Activated CD8-positive, alpha-beta memory T cell treated with anti-CD3 and anti-CD28 coated beads, Interleukin-2, amount 10 ng/mL, durations not matched to agents 7 days and 5 days (primary cell): Measurements from ENCODE around the gene BACH2. TPM values are rescaled to one million over a fixed set of nuclear protein-coding genes. Genes with fewer than 3 reads are reported as not detected.
"Not testable (repeated sequence)": the region's sequence is repeated elsewhere in the genome, so short reads cannot be mapped to it uniquely, and the experiment has no call there.

ENCODE experiments used
- ATAC-seq: fragments of 150-1000 bp; cut with Tn5 transposase; one replicate; pipeline ENCODE4 v1.10.0; 2021; ENCODE audit warnings: moderate library complexity
- CTCF ChIA-PET: fragments of 350-600 bp; sonication (Branson Sonifier 250); formaldehyde crosslinking; loops from one replicate; lab custom pipeline; 2021; ENCODE audit warnings: antibody characterized with exemption; lab: Charles Lee
- DNase-seq: peaks from one replicate; pipeline ENCODE4 v3.0.0-alpha.2; 2020
- H3K27ac Mint-ChIP-seq: one replicate; pipeline ENCODE4 v1.8.0; 2021; ENCODE audit warnings: mild to moderate bottlenecking, mixed read lengths
- H3K27me3 Mint-ChIP-seq: one replicate; pipeline ENCODE4 v1.8.0; 2021; ENCODE audit warnings: mixed read lengths
- H3K36me3 Mint-ChIP-seq: one replicate; pipeline ENCODE4 v1.8.0; 2021; ENCODE audit warnings: mild to moderate bottlenecking, mixed read lengths
- H3K4me1 Mint-ChIP-seq: one replicate; pipeline ENCODE4 v1.8.0; 2021; ENCODE audit warnings: mixed read lengths
- H3K4me3 Mint-ChIP-seq: one replicate; pipeline ENCODE4 v1.8.0; 2021; ENCODE audit warnings: mild to moderate bottlenecking, moderate library complexity, mixed read lengths
- H3K9me3 Mint-ChIP-seq: one replicate; pipeline ENCODE4 v1.8.0; 2022; ENCODE audit warnings: low read depth, mixed read lengths
- total RNA-seq, 2 experiments: library from RNA; stranded (reverse); gene quantifications; one replicate each; pipeline ENCODE4 v1.2.3, GENCODE V29; 2021

Gene BACH2
- total RNA-seq, 2 experiments from 2014 or later: 21.5 to 22.6 TPM

GRCh38 chr6:90135667-90136066 is 161.0 kb downstream of the BACH2 start:
- DNase-seq (no peak), ATAC-seq (no peak)
- H3K27me3 Mint-ChIP-seq: no peaks in the 10 kb centered on the region
- H3K36me3 Mint-ChIP-seq: peaks cover 2% of the 10 kb centered on the region
- CTCF ChIA-PET: no interaction called here
- H3K4me3 Mint-ChIP-seq: no peak overlapping the region
- no peaks in the 10 kb centered on the region for H3K9me3 Mint-ChIP-seq
- no peaks in the 10 kb centered on the region for H3K4me1 Mint-ChIP-seq
- H3K27ac Mint-ChIP-seq: no peak overlapping the region

GRCh38 chr6:90133664-90134063 is 163.0 kb downstream of the BACH2 start:
- H3K4me3 Mint-ChIP-seq, H3K4me1 Mint-ChIP-seq, H3K27ac Mint-ChIP-seq, CTCF ChIA-PET, H3K27me3 Mint-ChIP-seq, ATAC-seq, DNase-seq, H3K36me3 Mint-ChIP-seq, H3K9me3 Mint-ChIP-seq: not testable (repeated sequence)

GRCh38 chr6:90131614-90132423 is 164.8 kb downstream of the BACH2 start:
- Mint-ChIP-seq H3K9me3 (no peaks in the 10 kb centered on the region), H3K27ac (no peak overlapping the region), H3K27me3 (no peaks in the 10 kb centered on the region), H3K36me3 (peaks cover 4% of the 10 kb centered on the region), H3K4me3 (no peak overlapping the region), H3K4me1 (peaks cover 2% of the 10 kb centered on the region)
- no peak for ATAC-seq
- DNase-seq: no peak
- CTCF ChIA-PET: no interaction called here

GRCh38 chr6:90131125-90131524 is 165.5 kb downstream of the BACH2 start:
- H3K27me3 Mint-ChIP-seq: no peaks in the 10 kb centered on the region
- no peak overlapping the region for H3K27ac Mint-ChIP-seq
- H3K9me3 Mint-ChIP-seq: no peaks in the 10 kb centered on the region
- H3K4me3 Mint-ChIP-seq: no peak overlapping the region
- peaks cover 4% of the 10 kb centered on the region for H3K36me3 Mint-ChIP-seq
- ATAC-seq (no peak), DNase-seq (no peak)
- H3K4me1 Mint-ChIP-seq: peaks cover 6% of the 10 kb centered on the region
- CTCF ChIA-PET: no interaction called here

- H3K36me3 Mint-ChIP-seq, H3K27me3 Mint-ChIP-seq, DNase-seq, CTCF ChIA-PET, ATAC-seq, H3K4me1 Mint-ChIP-seq, H3K4me3 Mint-ChIP-seq, H3K27ac Mint-ChIP-seq, H3K9me3 Mint-ChIP-seq: not testable (repeated sequence)
Measured at GRCh38 chr6:90128687-90129086, 168.0 kb downstream of the BACH2 start.

- no peaks in the 10 kb centered on the region for H3K27me3 Mint-ChIP-seq
- no peak for ATAC-seq
- H3K9me3 Mint-ChIP-seq: no peaks in the 10 kb centered on the region
- CTCF ChIA-PET: interaction anchor here (1.8 kb wide), 1 partner anchor 45 kb away, joined by 3 read pairs; no protein-coding TSS in a partner anchor
- H3K4me1 Mint-ChIP-seq: peaks cover 10% of the 10 kb centered on the region
- H3K27ac Mint-ChIP-seq: no peak overlapping the region
- no peak for DNase-seq
- peaks cover 4% of the 10 kb centered on the region for H3K36me3 Mint-ChIP-seq
- no peak overlapping the region for H3K4me3 Mint-ChIP-seq
Measured at GRCh38 chr6:90127595-90127994, 169.0 kb downstream of the BACH2 start.

GRCh38 chr6:90126839-90127238 is 169.8 kb downstream of the BACH2 start:
- DNase-seq (no peak), ATAC-seq (no peak)
- CTCF ChIA-PET: interaction anchor here (1.8 kb wide), 1 partner anchor 44 kb away, joined by 3 read pairs; no protein-coding TSS in a partner anchor
- no peaks in the 10 kb centered on the region for H3K27me3 Mint-ChIP-seq
- H3K36me3 Mint-ChIP-seq: peaks cover 4% of the 10 kb centered on the region
- H3K4me1 Mint-ChIP-seq: peaks cover 13% of the 10 kb centered on the region
- no peak overlapping the region for H3K4me3 Mint-ChIP-seq
- H3K27ac Mint-ChIP-seq: no peak overlapping the region
- no peaks in the 10 kb centered on the region for H3K9me3 Mint-ChIP-seq

- DNase-seq (no peak), ATAC-seq (no peak)
- Mint-ChIP-seq H3K9me3 (no peaks in the 10 kb centered on the region), H3K36me3 (peaks cover 4% of the 10 kb centered on the region), H3K27me3 (no peaks in the 10 kb centered on the region), H3K4me1 (peaks cover 13% of the 10 kb centered on the region), H3K27ac (no peak overlapping the region), H3K4me3 (no peak overlapping the region)
- CTCF ChIA-PET: interaction anchor here (1.8 kb wide), 1 partner anchor 43 kb away, joined by 3 read pairs; no protein-coding TSS in a partner anchor
Measured at GRCh38 chr6:90126181-90126580, 170.5 kb downstream of the BACH2 start.

GRCh38 chr6:90124874-90125510 is 171.7 kb downstream of the BACH2 start:
- H3K4me3 Mint-ChIP-seq: no peak overlapping the region
- H3K36me3 Mint-ChIP-seq: peaks cover 4% of the 10 kb centered on the region
- no peaks in the 10 kb centered on the region for H3K27me3 Mint-ChIP-seq
- CTCF ChIA-PET: interaction anchor here (0.9 kb wide), 1 partner anchor 9 kb away, joined by 3 read pairs; no protein-coding TSS in a partner anchor
- ATAC-seq (no peak), DNase-seq (no peak)
- no peaks in the 10 kb centered on the region for H3K9me3 Mint-ChIP-seq
- peaks cover 13% of the 10 kb centered on the region for H3K4me1 Mint-ChIP-seq
- no peak overlapping the region for H3K27ac Mint-ChIP-seq

- no peaks in the 10 kb centered on the region for H3K27me3 Mint-ChIP-seq
- H3K4me1 Mint-ChIP-seq: peaks cover 13% of the 10 kb centered on the region
- CTCF ChIA-PET: interaction anchor here (0.7 to 1.0 kb wide), 2 partner anchors 9 to 89 kb away, joined by 3 read pairs; no protein-coding TSS in a partner anchor
- peaks cover 4% of the 10 kb centered on the region for H3K36me3 Mint-ChIP-seq
- ATAC-seq (no peak), DNase-seq (no peak)
- H3K4me3 Mint-ChIP-seq: no peak overlapping the region
- no peak overlapping the region for H3K27ac Mint-ChIP-seq
- no peaks in the 10 kb centered on the region for H3K9me3 Mint-ChIP-seq
Measured at GRCh38 chr6:90123831-90124230, 172.8 kb downstream of the BACH2 start.

GRCh38 chr6:90121982-90122381 is 174.7 kb downstream of the BACH2 start:
- Mint-ChIP-seq H3K27me3 (no peaks in the 10 kb centered on the region), H3K4me1 (peaks cover 13% of the 10 kb centered on the region), H3K36me3 (peaks cover 6% of the 10 kb centered on the region), H3K4me3 (no peak overlapping the region), H3K9me3 (no peaks in the 10 kb centered on the region), H3K27ac (no peak overlapping the region)
- CTCF ChIA-PET: no interaction called here
- no peak for DNase-seq
- no peak for ATAC-seq

- no peak overlapping the region for H3K27ac Mint-ChIP-seq
- peaks cover 7% of the 10 kb centered on the region for H3K4me1 Mint-ChIP-seq
- peaks cover 16% of the 10 kb centered on the region for H3K36me3 Mint-ChIP-seq
- CTCF ChIA-PET: interaction anchor here (2.1 kb wide), 1 partner anchor 179 kb away, joined by 11 read pairs; no protein-coding TSS in a partner anchor
- DNase-seq (no peak), ATAC-seq (no peak)
- H3K27me3 Mint-ChIP-seq: no peaks in the 10 kb centered on the region
- H3K4me3 Mint-ChIP-seq: no peak overlapping the region
- peaks cover 4% of the 10 kb centered on the region for H3K9me3 Mint-ChIP-seq
Measured at GRCh38 chr6:90120327-90120726, 176.3 kb downstream of the BACH2 start.

GRCh38 chr6:90119618-90120017 is 177.0 kb downstream of the BACH2 start:
- H3K36me3 Mint-ChIP-seq: peaks cover 20% of the 10 kb centered on the region
- H3K27me3 Mint-ChIP-seq: no peaks in the 10 kb centered on the region
- no peak overlapping the region for H3K27ac Mint-ChIP-seq
- CTCF ChIA-PET: interaction anchor here (1.3 to 2.1 kb wide), 3 partner anchors 10 to 359 kb away, joined by 3 to 11 read pairs (median 3); no protein-coding TSS in a partner anchor
- ATAC-seq: no peak
- peaks cover 7% of the 10 kb centered on the region for H3K4me1 Mint-ChIP-seq
- no peak for DNase-seq
- H3K4me3 Mint-ChIP-seq: no peak overlapping the region
- H3K9me3 Mint-ChIP-seq: peaks cover 7% of the 10 kb centered on the region
